ENCODE results near the gene TP53RK. TPM values are rescaled to one million over a fixed set of nuclear protein-coding genes. Genes with fewer than 3 reads are reported as not detected.
A peak's percentile ranks its signal among the peaks of the same experiment; 100 is the strongest.

The TP53RK gene
- total and polyA plus RNA-seq, 2 of the 13 experiments (the other 11 are each of a cell fraction or from before 2014, with no cell fraction given): 12.9 to 25.5 TPM

DNA sequence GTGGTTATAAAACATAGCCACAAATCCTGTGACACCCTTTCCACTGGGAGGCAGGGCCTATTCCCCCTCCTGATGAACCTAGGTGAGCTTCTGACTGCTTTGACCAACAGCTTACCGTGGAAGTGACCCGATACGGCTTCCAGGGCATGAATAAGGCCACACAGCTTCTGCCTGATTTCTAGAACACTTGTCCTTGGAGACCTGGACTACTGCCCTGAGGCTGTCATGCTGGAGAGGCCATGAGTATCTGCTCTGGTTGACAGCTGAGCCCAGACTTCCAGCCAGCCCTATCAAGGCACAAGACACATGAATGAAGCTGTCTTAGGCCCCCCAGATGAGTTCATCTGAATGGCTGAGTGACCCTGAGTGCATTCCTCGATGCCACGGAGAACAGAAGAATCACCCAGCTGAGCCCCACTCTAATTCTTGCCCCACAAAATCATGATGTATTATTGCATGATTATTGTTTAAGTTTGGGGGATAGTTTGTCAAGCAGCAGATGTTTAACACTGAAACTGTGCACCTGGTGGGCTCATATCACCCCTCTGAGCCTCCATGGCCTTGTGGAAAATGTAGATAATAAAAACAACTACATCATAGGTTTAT lies 16.6 kb downstream of the TP53RK start (continued):
- TF ChIP-seq, protein P1, sequence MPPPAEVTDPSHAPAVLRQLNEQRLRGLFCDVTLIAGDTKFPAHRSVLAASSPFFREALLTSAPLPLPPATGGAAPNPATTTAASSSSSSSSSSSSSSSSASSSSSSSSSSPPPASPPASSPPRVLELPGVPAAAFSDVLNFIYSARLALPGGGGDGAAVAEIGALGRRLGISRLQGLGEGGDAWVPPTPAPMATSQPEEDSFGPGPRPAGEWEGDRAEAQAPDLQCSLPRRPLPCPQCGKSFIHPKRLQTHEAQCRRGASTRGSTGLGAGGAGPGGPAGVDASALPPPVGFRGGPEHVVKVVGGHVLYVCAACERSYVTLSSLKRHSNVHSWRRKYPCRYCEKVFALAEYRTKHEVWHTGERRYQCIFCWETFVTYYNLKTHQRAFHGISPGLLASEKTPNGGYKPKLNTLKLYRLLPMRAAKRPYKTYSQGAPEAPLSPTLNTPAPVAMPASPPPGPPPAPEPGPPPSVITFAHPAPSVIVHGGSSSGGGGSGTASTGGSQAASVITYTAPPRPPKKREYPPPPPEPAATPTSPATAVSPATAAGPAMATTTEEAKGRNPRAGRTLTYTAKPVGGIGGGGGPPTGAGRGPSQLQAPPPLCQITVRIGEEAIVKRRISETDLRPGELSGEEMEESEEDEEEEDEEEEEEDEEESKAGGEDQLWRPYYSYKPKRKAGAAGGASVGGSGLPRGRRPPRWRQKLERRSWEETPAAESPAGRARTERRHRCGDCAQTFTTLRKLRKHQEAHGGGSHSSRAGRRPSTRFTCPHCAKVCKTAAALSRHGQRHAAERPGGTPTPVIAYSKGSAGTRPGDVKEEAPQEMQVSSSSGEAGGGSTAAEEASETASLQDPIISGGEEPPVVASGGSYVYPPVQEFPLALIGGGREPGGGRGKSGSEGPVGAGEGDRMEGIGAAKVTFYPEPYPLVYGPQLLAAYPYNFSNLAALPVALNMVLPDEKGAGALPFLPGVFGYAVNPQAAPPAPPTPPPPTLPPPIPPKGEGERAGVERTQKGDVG (CRISPR knock-in tag; IDR thresholded peaks at IDR 0.05; ENCODE audit: borderline replicate concordance): peak; percentile 52; the same call in 1 of the 2 replicates

DNA sequence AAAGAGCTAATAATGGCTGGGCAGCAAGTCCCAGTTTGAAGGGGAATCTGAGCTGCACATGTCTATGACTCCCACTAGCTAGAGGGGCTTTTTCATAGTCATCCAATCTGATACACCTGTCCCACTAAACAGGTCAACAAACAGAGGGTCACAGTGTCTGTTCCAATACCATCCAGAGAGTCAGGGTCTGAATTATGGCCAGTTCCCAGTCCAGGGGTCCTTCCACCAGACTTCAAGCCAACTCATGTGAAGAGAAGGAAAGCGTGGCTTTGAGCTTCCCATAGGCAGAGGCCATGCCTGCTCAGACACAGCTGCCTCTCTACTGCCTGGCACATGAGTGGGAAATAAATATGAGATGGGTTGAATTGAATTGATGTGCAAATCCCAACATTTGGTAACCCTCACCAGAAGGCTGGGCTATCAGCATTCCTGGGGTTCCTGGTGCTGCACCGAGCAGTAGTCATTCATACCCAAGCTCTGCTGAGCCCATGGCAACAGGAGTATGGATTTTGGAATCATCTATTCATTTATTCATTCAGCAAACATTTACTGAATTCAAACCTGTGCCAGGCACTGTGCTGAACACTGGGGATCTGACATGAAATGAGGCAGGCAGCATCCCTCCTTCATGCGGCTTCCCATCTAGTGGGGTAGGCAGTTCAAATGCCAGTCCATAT lies 17.2 kb downstream of the TP53RK start:
- BruUV-seq (replicated peaks): no TSS peak
- intact Hi-C loops (cut with micrococcal nuclease; ENCODE audit: unreplicated experiment) (no loop called here), in situ Hi-C loops (cut with HindIII; ENCODE audit: extremely low pct_ligation_motif_present, low pct_unique_long_range_greater_than_20kb) (no loop called here)
- TF ChIP-seq U2AF1 (optimal IDR thresholded peaks at IDR 0.05; ENCODE audit: low read depth, low read length) (no peak), ZNF724P (CRISPR knock-in tag; IDR thresholded peaks at IDR 0.05; ENCODE audit: borderline replicate concordance) (no peak), ZSCAN21 (CRISPR knock-in tag; IDR thresholded peaks at IDR 0.05; ENCODE audit: borderline replicate concordance) (no peak; the same call in 1 of the 2 replicates), ZMYM4 (CRISPR knock-in tag; IDR thresholded peaks at IDR 0.05) (no peak), FOXA3 (CRISPR knock-in tag; IDR thresholded peaks at IDR 0.05) (no peak), TBP (CRISPR knock-in tag; IDR thresholded peaks at IDR 0.05) (no peak), EEA1 (CRISPR knock-in tag; IDR thresholded peaks at IDR 0.05; ENCODE audit: borderline replicate concordance) (no peak), ZNF317 (CRISPR knock-in tag; IDR thresholded peaks at IDR 0.05) (0 out of 2 replicates have a peak, but pooled peaks have one; percentile 41), SIN3B (IDR thresholded peaks at IDR 0.05; ENCODE audit: low read length) (no peak), ARNT2 (CRISPR knock-in tag; IDR thresholded peaks at IDR 0.05; ENCODE audit: low read depth) (no peak)
- TF ChIP-seq, protein P2, sequence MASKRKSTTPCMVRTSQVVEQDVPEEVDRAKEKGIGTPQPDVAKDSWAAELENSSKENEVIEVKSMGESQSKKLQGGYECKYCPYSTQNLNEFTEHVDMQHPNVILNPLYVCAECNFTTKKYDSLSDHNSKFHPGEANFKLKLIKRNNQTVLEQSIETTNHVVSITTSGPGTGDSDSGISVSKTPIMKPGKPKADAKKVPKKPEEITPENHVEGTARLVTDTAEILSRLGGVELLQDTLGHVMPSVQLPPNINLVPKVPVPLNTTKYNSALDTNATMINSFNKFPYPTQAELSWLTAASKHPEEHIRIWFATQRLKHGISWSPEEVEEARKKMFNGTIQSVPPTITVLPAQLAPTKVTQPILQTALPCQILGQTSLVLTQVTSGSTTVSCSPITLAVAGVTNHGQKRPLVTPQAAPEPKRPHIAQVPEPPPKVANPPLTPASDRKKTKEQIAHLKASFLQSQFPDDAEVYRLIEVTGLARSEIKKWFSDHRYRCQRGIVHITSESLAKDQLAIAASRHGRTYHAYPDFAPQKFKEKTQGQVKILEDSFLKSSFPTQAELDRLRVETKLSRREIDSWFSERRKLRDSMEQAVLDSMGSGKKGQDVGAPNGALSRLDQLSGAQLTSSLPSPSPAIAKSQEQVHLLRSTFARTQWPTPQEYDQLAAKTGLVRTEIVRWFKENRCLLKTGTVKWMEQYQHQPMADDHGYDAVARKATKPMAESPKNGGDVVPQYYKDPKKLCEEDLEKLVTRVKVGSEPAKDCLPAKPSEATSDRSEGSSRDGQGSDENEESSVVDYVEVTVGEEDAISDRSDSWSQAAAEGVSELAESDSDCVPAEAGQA (IDR thresholded peaks at IDR 0.05; ENCODE audit: low read depth): no peak
- TF ChIP-seq, protein P2 (CRISPR knock-in tag; IDR thresholded peaks at IDR 0.05; ENCODE audit: borderline replicate concordance): no peak

More for the DNA sequence above, 17.2 kb downstream of the TP53RK start:
- Histone ChIP-seq H3K4me2 (ENCODE audit: low read depth, low read length) (no peak overlapping the region), H3K4me3 (replicated peaks in 1 of 3; ENCODE audit: insufficient read depth in 1 of 3, low read depth in 2 of 3, low read length in 3 of 3) (no peak overlapping the region), H3K9ac (ENCODE audit: insufficient read depth, low read depth, low read length) (peak overlapping the region; percentile 32), H2AFZ (ENCODE audit: low read length) (no peak overlapping the region), H4K20me1 (ENCODE audit: insufficient read depth, low read length) (no peaks in the 10 kb centered on the region), H3K36me3 (replicated peaks in 1 of 2; ENCODE audit: control insufficient read depth in 1 of 2, insufficient read depth in 2 of 2, low read length in 2 of 2) (no peaks in the 10 kb centered on the region), H3K27me3 (ENCODE audit: control insufficient read depth in 1 of 2, insufficient read depth in 2 of 2, low read length in 2 of 2) (no peaks in the 10 kb centered on the region), H3K79me2 (ENCODE audit: insufficient read depth, low read length) (no peaks in the 10 kb centered on the region), H3K27ac (ENCODE audit: extremely low read length, insufficient read depth, low read length) (peak overlapping the region; percentile 84), H3K9me3 (ENCODE audit: low read length) (peaks cover 45% of the 10 kb centered on the region), H3K4me1 (ENCODE audit: insufficient read depth, low read length) (peaks cover 100% of the 10 kb centered on the region)
- FAIRE-seq: no peak
- ATAC-seq: no peak
- no peak for DNase-seq (ENCODE audit: low spot score)
- CTCF ChIA-PET (ENCODE audit: low intra/inter-chr PET ratio, low total read pairs): no interaction called here
- POLR2A ChIA-PET: interaction anchor here (1.0 to 6.7 kb wide), 9 partner anchors 9 to 148 kb away, joined by 3 to 55 read pairs (median 5); partner anchors contain the start of genes SLC13A3 and TP53RK
- WGBS (ENCODE audit: low lambda C conversion rate): 100% methylated on average over 3 of the region's 3 CpGs

All from HepG2 (cell line).